Putamen (tissue), 1 donor: ENCODE results near the gene PCDHA11.
"Not testable (repeated sequence)": the region's sequence is repeated elsewhere in the genome, so short reads cannot be mapped to it uniquely, and the experiment has no call there.

Source experiments
- DNase-seq: peaks from one replicate; pipeline ENCODE4 v3.0.0-alpha.2; 2016; ENCODE audit warnings: low spot score

The PCDHA11 gene

DNA sequence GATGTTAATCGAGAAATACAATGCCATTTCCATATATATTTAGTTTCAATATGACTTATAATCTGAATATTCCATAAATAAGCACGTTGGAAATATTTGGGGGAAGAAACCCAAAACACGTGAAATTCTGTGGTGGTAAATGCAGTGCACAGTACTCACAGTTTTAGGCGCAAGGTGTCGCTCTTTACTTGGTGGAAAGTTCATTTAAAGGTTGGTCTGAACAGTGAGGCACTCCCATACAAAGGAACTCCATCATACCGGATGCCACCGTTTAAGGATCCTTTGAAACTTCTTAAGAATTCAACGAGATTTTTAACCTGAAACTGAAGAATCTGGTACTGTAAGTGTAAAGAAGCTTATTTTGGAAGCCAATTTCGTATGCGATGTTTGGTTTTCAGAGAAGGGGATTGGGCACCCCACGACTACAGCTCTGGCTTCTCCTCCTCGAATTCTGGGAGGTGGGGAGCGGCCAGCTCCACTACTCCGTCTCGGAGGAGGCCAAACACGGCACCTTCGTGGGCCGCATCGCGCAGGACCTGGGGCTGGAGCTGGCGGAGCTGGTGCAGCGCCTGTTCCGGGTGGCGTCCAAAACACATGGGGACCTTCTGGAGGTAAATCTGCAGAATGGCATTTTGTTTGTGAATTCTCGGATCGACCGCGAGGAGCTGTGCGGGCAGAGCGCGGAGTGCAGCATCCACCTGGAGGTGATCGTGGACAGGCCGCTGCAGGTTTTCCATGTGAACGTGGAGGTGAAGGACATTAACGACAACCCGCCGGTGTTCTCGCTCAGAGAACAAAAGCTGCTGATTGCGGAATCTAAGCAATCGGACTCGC, at the start of gene PCDHA11:
TSS of gene PCDHA11 (plus strand) at position 237 of the 834 bp plus-strand sequence. CDS start at position 384, 147 bp downstream.
- no peak for DNase-seq

- DNase-seq: no peak
Observed at GRCh38 chr5:140821375-140822280, 47.1 kb upstream of the PCDHA11 start, which contains the start of gene PCDHA5. TSS of gene PCDHA5 (plus strand) at chr5:140821613.

GRCh38 chr5:140822281-140822629, 46.5 kb upstream of the PCDHA11 start:
- no peak for DNase-seq

DNA sequence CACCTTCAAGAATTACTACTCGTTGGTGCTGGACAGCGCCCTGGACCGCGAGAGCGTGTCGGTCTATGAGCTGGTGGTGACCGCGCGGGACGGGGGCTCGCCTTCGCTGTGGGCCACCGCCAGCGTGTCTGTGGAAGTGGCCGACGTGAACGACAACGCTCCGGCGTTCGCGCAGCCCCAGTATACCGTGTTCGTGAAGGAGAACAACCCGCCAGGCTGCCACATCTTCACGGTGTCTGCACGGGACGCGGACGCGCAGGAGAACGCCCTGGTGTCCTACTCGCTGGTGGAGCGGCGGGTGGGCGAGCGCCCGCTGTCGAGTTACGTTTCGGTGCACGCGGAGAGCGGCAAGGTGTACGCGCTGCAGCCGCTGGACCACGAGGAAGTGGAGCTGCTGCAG, 45.8 kb upstream of the PCDHA11 start:
- not testable (repeated sequence) for DNase-seq

DNA sequence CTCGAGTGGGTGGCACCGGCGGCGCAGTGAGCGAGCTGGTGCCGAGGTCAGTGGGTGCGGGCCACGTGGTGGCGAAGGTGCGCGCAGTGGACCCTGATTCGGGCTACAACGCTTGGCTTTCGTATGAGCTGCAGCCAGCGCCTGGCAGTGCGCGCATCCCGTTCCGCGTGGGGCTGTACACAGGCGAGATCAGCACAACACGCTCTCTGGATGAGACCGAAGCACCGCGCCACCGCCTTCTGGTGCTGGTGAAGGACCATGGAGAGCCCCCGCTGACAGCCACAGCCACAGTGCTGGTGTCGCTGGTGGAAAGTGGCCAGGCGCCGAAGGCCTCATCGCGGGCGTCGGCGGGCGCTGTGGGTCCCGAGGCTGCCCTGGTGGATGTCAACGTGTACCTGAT, 45.3 kb upstream of the PCDHA11 start:
- no peak for DNase-seq

GRCh38 chr5:140827704-140828361, 40.9 kb upstream of the PCDHA11 start, which contains the start of gene PCDHA6:
TSS of gene PCDHA6 (plus strand) at chr5:140827960. CDS start at chr5:140828092, 132 bp downstream.
- DNase-seq: no peak

GRCh38 chr5:140828362-140828737, 40.4 kb upstream of the PCDHA11 start:
- no peak for DNase-seq

- not testable (repeated sequence) for DNase-seq
Observed at GRCh38 chr5:140829511-140830501, 39.0 kb upstream of the PCDHA11 start.

- DNase-seq: no peak
Observed at GRCh38 chr5:140833993-140834392, 34.8 kb upstream of the PCDHA11 start, which contains the start of gene PCDHA7. TSS of gene PCDHA7 (plus strand) at chr5:140834269. CDS start at chr5:140834384, 115 bp downstream.

DNA sequence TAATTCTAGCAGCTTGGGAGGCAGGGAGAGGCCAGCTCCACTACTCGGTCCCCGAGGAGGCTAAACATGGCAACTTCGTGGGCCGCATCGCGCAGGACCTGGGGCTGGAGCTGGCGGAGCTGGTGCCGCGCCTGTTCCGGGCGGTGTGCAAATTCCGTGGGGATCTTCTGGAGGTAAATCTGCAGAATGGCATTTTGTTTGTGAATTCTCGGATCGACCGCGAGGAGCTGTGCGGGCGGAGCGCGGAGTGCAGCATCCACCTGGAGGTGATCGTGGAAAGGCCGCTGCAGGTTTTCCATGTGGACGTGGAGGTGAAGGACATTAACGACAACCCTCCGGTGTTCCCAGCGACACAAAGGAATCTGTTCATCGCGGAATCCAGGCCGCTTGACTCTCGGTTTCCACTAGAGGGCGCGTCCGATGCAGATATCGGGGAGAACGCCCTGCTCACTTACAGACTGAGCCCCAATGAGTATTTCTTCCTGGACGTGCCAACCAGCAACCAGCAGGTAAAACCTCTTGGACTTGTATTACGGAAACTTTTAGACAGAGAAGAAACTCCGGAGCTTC, 34.2 kb upstream of the PCDHA11 start:
- not testable (repeated sequence) for DNase-seq

- DNase-seq: no peak
Observed at GRCh38 chr5:140835622-140836510, 32.9 kb upstream of the PCDHA11 start.

DNA sequence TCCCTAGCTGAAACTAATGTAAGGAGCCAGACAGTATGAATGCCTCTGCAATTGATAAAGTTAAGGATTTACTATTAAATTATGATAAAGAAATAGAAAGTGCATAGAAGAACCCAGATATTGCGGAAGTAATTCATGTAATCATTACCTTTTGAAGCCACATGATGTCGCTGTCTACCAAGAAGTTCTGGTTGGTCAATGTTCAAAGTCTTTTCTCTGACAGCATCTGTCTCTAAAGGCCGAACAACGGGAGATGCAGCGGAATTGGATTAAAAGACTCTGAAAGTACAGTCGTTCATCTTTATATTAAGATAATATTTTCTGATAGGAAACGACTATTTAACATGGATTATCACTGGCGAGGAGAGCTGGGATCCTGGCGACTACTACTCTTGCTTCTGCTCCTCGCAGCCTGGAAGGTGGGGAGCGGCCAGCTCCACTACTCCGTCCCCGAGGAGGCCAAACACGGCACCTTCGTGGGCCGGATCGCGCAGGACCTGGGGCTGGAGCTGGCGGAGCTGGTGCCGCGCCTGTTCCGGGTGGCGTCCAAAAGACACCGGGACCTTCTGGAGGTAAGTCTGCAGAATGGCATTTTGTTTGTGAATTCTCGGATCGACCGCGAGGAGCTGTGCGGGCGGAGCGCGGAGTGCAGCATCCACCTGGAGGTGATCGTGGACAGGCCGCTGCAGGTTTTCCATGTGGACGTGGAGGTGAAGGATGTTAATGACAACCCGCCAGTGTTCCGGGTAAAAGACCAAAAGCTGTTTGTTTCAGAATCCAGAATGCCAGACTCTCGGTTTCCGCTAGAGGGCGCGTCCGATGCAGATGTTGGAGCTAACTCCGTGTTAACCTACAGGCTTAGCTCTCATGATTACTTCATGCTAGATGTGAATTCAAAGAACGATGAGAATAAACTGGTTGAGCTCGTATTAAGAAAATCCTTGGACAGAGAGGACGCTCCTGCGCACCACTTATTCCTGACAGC, 27.5 kb upstream of the PCDHA11 start, which contains the start of gene PCDHA8:
TSS of gene PCDHA8 (plus strand) at position 210 of the 985 bp plus-strand sequence. CDS start at position 345, 135 bp downstream.
- no peak for DNase-seq

DNA sequence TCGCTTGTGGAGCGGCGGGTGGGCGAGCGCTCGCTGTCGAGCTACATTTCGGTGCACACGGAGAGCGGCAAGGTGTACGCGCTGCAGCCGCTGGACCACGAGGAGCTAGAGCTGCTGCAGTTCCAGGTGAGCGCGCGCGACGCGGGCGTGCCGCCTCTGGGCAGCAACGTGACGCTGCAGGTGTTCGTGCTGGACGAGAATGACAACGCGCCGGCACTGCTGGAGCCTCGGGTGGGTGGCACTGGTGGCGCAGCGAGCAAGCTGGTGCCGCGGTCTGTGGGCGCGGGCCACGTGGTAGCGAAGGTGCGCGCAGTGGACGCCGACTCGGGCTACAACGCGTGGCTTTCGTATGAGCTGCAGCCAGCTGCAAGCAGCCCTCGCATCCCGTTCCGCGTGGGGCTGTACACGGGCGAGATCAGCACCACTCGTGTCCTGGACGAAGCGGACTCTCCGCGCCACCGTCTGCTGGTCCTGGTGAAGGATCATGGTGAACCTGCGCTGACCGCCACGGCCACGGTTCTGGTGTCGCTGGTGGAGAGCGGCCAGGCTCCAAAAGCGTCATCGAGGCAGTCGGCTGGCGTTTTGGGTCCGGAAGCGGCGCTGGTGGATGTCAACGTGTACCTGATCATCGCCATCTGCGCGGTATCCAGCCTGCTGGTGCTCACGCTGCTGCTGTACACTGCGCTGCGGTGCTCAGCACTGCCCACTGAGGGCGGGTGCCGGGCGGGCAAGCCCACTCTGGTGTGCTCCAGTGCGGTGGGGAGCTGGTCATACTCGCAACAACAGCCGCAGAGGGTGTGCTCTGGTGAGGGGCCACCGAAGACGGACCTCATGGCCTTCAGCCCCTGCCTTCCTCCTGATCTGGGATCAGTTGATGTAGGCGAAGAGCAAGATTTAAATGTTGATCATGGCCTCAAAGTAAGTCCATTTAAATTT, 25.7 kb upstream of the PCDHA11 start:
- DNase-seq: no peak

DNA sequence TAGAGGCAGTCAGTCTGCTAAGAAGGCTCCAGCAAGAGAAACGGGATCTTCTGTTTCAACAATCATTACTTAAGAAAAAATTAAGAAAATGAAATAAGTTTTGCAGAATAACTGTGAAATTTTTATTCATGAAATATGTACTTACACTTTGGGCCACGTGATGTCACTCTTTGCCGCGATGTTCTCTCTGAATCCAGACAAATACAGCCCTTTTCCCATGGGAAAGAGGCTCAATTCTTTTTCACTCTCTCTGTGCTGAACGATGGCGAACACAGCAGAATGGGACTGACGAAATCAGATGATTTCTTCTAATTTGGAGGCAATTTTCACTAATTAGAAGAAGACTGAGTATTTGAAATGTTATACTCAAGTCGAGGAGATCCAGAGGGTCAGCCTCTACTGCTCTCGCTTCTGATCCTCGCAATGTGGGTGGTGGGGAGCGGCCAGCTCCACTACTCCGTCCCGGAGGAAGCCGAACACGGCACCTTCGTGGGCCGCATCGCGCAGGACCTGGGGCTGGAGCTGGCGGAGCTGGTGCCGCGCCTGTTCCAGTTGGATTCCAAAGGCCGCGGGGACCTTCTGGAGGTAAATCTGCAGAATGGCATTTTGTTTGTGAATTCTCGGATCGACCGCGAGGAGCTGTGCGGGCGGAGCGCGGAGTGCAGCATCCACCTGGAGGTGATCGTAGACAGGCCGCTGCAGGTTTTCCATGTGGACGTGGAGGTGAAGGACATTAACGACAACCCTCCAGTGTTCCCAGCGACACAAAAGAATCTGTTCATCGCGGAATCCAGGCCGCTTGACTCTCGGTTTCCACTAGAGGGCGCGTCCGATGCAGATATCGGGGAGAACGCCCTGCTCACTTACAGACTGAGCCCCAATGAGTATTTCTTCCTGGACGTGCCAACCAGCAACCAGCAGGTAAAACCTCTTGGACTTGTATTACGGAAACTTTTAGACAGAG, 20.3 kb upstream of the PCDHA11 start, which contains the start of gene PCDHA9:
TSS of gene PCDHA9 (plus strand) at position 244 of the 964 bp plus-strand sequence. CDS start at position 358, 114 bp downstream.
- DNase-seq: not testable (repeated sequence)

DNA sequence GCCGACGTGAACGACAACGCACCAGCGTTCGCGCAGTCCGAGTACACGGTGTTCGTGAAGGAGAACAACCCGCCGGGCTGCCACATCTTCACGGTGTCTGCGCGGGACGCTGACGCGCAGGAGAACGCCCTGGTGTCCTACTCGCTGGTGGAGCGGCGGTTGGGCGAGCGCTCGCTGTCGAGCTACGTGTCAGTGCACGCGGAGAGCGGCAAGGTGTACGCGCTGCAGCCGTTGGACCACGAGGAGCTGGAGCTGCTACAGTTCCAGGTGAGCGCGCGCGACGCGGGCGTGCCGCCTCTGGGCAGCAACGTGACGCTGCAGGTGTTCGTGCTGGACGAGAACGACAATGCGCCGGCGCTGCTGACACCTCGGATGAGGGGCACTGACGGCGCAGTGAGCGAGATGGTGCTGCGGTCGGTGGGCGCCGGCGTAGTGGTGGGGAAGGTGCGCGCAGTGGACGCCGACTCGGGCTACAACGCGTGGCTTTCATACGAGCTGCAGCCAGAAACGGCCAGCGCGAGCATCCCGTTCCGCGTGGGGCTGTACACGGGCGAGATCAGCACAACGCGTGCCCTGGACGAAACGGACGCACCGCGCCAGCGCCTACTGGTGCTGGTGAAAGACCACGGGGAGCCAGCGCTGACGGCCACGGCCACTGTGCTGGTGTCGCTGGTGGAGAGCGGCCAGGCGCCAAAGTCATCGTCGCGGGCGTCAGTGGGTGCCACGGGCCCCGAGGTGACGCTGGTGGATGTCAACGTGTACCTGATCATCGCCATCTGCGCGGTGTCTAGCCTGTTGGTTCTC, 18.7 kb upstream of the PCDHA11 start:
- DNase-seq: not testable (repeated sequence)
